GM23338 (cell line): ENCODE data around the gene CCDC81. TPM values are rescaled to one million over a fixed set of nuclear protein-coding genes. Genes with fewer than 3 reads are reported as not detected.

Source experiments
- ATAC-seq: fragments of 200-7000 bp; cut with Tn5 transposase; 3 replicates; pipeline ENCODE4 v1.9.1; 2020
- DNase-seq: peaks from one replicate; pipeline ENCODE4 v3.0.0-alpha.2; 2015; ENCODE audit warnings: low spot score
- H2AFZ ChIP-seq: fragments of 200-600 bp; sonication (generic); 2 replicates; pipeline ENCODE4 v1.8.0; 2016; ENCODE audit warnings: antibody characterized with exemption, mild to moderate bottlenecking, moderate library complexity
- H3F3A ChIP-seq: fragments of 200-600 bp; sonication (generic); replicated peaks from 2 replicates; pipeline ENCODE4 v1.8.0; 2017; ENCODE audit warnings: antibody characterized with exemption, mixed run types, low read depth
- H3K27ac ChIP-seq: fragments of 200-600 bp; sonication (generic); 2 replicates; pipeline ENCODE4 v1.6.1; 2016; ENCODE audit warnings: low read depth
- H3K27me3 ChIP-seq: fragments of 200-600 bp; sonication (generic); 2 replicates; pipeline ENCODE4 v1.8.0; 2016; ENCODE audit warnings: mild to moderate bottlenecking, mixed run types, moderate library complexity; ENCODE audit not compliant: insufficient read depth
- H3K36me3 ChIP-seq: fragments of 200-600 bp; sonication (generic); 2 replicates; pipeline ENCODE4 v1.8.0; 2016; ENCODE audit warnings: mild to moderate bottlenecking; ENCODE audit not compliant: insufficient read depth
- H3K4me1 ChIP-seq: fragments of 200-600 bp; sonication (generic); 2 replicates; pipeline ENCODE4 v1.8.0; 2016; ENCODE audit warnings: mild to moderate bottlenecking, moderate library complexity; ENCODE audit not compliant: insufficient read depth
- H3K4me2 ChIP-seq: fragments of 200-600 bp; sonication (generic); 2 replicates; pipeline ENCODE4 v1.7.1; 2017; ENCODE audit warnings: mixed run types
- H3K4me3 ChIP-seq: fragments of 200-600 bp; sonication (generic); 2 replicates; pipeline ENCODE4 v1.6.1; 2016; ENCODE audit warnings: mixed run types
- H3K79me2 ChIP-seq: fragments of 200-600 bp; sonication (generic); replicated peaks from 2 replicates; pipeline ENCODE4 v1.8.0; 2017; ENCODE audit warnings: mild to moderate bottlenecking; ENCODE audit not compliant: insufficient read depth
- H3K9me2 ChIP-seq: fragments of 200-600 bp; sonication (generic); 2 replicates; pipeline ENCODE4 v1.8.0; 2017; ENCODE audit not compliant: insufficient read depth
- H4K20me1 ChIP-seq: fragments of 200-600 bp; sonication (generic); replicated peaks from 2 replicates; pipeline ENCODE4 v1.8.0; 2017; ENCODE audit warnings: mild to moderate bottlenecking; ENCODE audit not compliant: insufficient read depth
- H3K27ac Mint-ChIP-seq: 2 replicates; pipeline ENCODE4 v1.8.0; 2020; ENCODE audit warnings: inconsistent platforms, mild to moderate bottlenecking, moderate library complexity, mixed read lengths
- H3K27me3 Mint-ChIP-seq: 3 replicates; pipeline ENCODE4 v1.8.0; 2022; ENCODE audit warnings: low read depth, mild to moderate bottlenecking, moderate library complexity, mixed read lengths, inconsistent platforms; ENCODE audit not compliant: insufficient read depth, poor library complexity
- H3K36me3 Mint-ChIP-seq: 3 replicates; pipeline ENCODE4 v1.8.0; 2021; ENCODE audit warnings: low read depth, mild to moderate bottlenecking, inconsistent platforms, moderate library complexity, mixed read lengths
- H3K4me1 Mint-ChIP-seq: 3 replicates; pipeline ENCODE4 v1.8.0; 2020; ENCODE audit warnings: mild to moderate bottlenecking, inconsistent platforms, mixed read lengths
- H3K4me3 Mint-ChIP-seq: 3 replicates; pipeline ENCODE4 v1.8.0; 2021; ENCODE audit warnings: moderate library complexity, mild to moderate bottlenecking, inconsistent platforms, mixed read lengths
- H3K9me3 Mint-ChIP-seq: 3 replicates; pipeline ENCODE4 v1.8.0; 2020; ENCODE audit warnings: moderate library complexity, mild to moderate bottlenecking, inconsistent platforms, mixed read lengths
- CREB1 ChIP-seq: fragments of 250-450 bp; sonication (Bioruptor Pico); IDR thresholded peaks from 2 replicates; pipeline ENCODE4 v1.5.0; 2020; ENCODE audit warnings: low read depth, mild to moderate bottlenecking, moderate library complexity
- EZH2 ChIP-seq: fragments of 200-600 bp; sonication (generic); IDR thresholded peaks from one replicate; pipeline ENCODE4 v1.8.0; 2017; ENCODE audit warnings: antibody characterized with exemption, mild to moderate bottlenecking, low read depth; ENCODE audit not compliant: unreplicated experiment
- EZH2phosphoT487 ChIP-seq: fragments of 200-600 bp; sonication (generic); IDR thresholded peaks from one replicate; pipeline ENCODE4 v1.8.1; 2018; ENCODE audit warnings: antibody characterized with exemption; ENCODE audit not compliant: unreplicated experiment
- JUNB ChIP-seq: IDR thresholded peaks from one replicate; pipeline ENCODE4 v1.6.1; 2016; ENCODE audit warnings: antibody characterized with exemption; ENCODE audit not compliant: unreplicated experiment
- NANOG ChIP-seq: IDR thresholded peaks from 2 replicates; pipeline ENCODE4 v1.6.1; 2016; ENCODE audit warnings: antibody characterized with exemption, borderline replicate concordance
- POLR2AphosphoS5 ChIP-seq: IDR thresholded peaks from 2 replicates; pipeline ENCODE4 v1.6.1; 2016; ENCODE audit warnings: antibody characterized with exemption, low read depth
- STAT1 ChIP-seq: IDR thresholded peaks from one replicate; pipeline ENCODE4 v1.6.1; 2016; ENCODE audit warnings: antibody characterized with exemption; ENCODE audit not compliant: unreplicated experiment
- ZNF114 ChIP-seq: fragments of 250-450 bp; sonication (Bioruptor Pico); IDR thresholded peaks from 2 replicates; pipeline ENCODE4 v1.5.0; 2020; ENCODE audit warnings: mild to moderate bottlenecking, moderate library complexity
- polyA plus RNA-seq: library from polyadenylated mRNA; unstranded; fragments of >200 nt; fragmentation: Nextera tagmentation; extraction: Ambion mirVana; gene quantifications from 2 replicates; pipeline ENCODE4 v1.2.1, GENCODE V29; 2016
- total RNA-seq: library from RNA; depleted of rRNA; stranded (reverse); fragments of >200 nt; shearing (Covaris generic); gene quantifications from 2 replicates; pipeline ENCODE4 v1.2.3, GENCODE V29; 2014
- TF ChIP-seq, protein P1 (sequence below): IDR thresholded peaks from one replicate; pipeline ENCODE4 v1.6.1; 2018; ENCODE audit warnings: antibody characterized with exemption; ENCODE audit not compliant: unreplicated experiment
- TF ChIP-seq, protein P2 (sequence below), 2 experiments: fragments of 200-600 bp in 1 of 2; sonication (generic) in 1 of 2; conservative IDR thresholded peaks; 2 replicates each; pipeline versions ENCODE4 v1.5.1 to v1.6.1; 2016 to 2017; ENCODE audit warnings: antibody characterized with exemption in 2 of 2, low read depth in 2 of 2, mild to moderate bottlenecking in 2 of 2, moderate library complexity in 1 of 2
- TF ChIP-seq, protein P3 (sequence below): IDR thresholded peaks from 2 replicates; pipeline ENCODE4 v1.6.1; 2016; ENCODE audit warnings: antibody characterized with exemption

Gene CCDC81
- total and polyA plus RNA-seq, 2 experiments from 2014 or later: 0.37 to 4.3 TPM

DNA sequence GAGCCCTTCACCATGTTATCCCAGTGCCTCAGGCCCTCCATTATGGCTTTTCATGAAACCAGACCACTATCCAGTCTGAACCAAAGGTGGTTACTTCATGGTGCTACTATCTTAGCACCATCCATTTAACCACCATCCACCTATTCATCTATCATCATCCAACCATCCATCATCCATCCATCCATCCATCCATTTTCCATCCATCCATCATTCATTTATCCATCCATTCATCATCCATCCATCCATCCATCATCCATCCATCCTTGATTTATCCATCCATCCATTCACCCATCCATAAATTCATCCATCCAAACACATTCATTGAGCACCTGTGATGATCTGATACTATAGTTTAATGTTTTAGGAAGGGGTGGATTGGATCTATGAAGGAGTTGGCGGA lies 93.5 kb downstream of the CCDC81 start:
- no peaks in the 10 kb centered on the region for H3F3A ChIP-seq
- no peaks in the 10 kb centered on the region for H4K20me1 ChIP-seq
- no peaks in the 10 kb centered on the region for H3K27me3 ChIP-seq
- H3K27ac Mint-ChIP-seq: no peak overlapping the region
- H3K79me2 ChIP-seq: no peaks in the 10 kb centered on the region
- peaks cover 8% of the 10 kb centered on the region for H3K27me3 Mint-ChIP-seq
- no peaks in the 10 kb centered on the region for H3K4me1 Mint-ChIP-seq
- H3K9me2 ChIP-seq: peaks cover 8% of the 10 kb centered on the region
- H3K36me3 ChIP-seq: no peaks in the 10 kb centered on the region
- no peak overlapping the region for H3K4me2 ChIP-seq
- H3K4me3 Mint-ChIP-seq: no peak overlapping the region
- H3K27ac ChIP-seq: no peak overlapping the region
- no peak overlapping the region for H3K4me3 ChIP-seq
- TF ChIP-seq ZNF114 (CRISPR knock-in tag): no peak
- no peak for TF ChIP-seq EZH2phosphoT487
- TF ChIP-seq, protein P1, sequence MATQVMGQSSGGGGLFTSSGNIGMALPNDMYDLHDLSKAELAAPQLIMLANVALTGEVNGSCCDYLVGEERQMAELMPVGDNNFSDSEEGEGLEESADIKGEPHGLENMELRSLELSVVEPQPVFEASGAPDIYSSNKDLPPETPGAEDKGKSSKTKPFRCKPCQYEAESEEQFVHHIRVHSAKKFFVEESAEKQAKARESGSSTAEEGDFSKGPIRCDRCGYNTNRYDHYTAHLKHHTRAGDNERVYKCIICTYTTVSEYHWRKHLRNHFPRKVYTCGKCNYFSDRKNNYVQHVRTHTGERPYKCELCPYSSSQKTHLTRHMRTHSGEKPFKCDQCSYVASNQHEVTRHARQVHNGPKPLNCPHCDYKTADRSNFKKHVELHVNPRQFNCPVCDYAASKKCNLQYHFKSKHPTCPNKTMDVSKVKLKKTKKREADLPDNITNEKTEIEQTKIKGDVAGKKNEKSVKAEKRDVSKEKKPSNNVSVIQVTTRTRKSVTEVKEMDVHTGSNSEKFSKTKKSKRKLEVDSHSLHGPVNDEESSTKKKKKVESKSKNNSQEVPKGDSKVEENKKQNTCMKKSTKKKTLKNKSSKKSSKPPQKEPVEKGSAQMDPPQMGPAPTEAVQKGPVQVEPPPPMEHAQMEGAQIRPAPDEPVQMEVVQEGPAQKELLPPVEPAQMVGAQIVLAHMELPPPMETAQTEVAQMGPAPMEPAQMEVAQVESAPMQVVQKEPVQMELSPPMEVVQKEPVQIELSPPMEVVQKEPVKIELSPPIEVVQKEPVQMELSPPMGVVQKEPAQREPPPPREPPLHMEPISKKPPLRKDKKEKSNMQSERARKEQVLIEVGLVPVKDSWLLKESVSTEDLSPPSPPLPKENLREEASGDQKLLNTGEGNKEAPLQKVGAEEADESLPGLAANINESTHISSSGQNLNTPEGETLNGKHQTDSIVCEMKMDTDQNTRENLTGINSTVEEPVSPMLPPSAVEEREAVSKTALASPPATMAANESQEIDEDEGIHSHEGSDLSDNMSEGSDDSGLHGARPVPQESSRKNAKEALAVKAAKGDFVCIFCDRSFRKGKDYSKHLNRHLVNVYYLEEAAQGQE: no peak
- TF ChIP-seq NANOG: no peak
- no peak for TF ChIP-seq JUNB
- no peak for TF ChIP-seq STAT1
- TF ChIP-seq POLR2AphosphoS5: no peak
- TF ChIP-seq, protein P2, sequence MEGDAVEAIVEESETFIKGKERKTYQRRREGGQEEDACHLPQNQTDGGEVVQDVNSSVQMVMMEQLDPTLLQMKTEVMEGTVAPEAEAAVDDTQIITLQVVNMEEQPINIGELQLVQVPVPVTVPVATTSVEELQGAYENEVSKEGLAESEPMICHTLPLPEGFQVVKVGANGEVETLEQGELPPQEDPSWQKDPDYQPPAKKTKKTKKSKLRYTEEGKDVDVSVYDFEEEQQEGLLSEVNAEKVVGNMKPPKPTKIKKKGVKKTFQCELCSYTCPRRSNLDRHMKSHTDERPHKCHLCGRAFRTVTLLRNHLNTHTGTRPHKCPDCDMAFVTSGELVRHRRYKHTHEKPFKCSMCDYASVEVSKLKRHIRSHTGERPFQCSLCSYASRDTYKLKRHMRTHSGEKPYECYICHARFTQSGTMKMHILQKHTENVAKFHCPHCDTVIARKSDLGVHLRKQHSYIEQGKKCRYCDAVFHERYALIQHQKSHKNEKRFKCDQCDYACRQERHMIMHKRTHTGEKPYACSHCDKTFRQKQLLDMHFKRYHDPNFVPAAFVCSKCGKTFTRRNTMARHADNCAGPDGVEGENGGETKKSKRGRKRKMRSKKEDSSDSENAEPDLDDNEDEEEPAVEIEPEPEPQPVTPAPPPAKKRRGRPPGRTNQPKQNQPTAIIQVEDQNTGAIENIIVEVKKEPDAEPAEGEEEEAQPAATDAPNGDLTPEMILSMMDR (conservative IDR thresholded peaks at IDR 0.05; ENCODE audit: low read depth in 2 of 2): no peak
- TF ChIP-seq, protein P3, sequence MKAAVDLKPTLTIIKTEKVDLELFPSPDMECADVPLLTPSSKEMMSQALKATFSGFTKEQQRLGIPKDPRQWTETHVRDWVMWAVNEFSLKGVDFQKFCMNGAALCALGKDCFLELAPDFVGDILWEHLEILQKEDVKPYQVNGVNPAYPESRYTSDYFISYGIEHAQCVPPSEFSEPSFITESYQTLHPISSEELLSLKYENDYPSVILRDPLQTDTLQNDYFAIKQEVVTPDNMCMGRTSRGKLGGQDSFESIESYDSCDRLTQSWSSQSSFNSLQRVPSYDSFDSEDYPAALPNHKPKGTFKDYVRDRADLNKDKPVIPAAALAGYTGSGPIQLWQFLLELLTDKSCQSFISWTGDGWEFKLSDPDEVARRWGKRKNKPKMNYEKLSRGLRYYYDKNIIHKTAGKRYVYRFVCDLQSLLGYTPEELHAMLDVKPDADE: no peak
- no peak for TF ChIP-seq EZH2
- TF ChIP-seq CREB1 (CRISPR knock-in tag): no peak
- ATAC-seq: no peak
- no peaks in the 10 kb centered on the region for H3K9me3 Mint-ChIP-seq
- no peak overlapping the region for H2AFZ ChIP-seq
- H3K4me1 ChIP-seq: no peaks in the 10 kb centered on the region
- DNase-seq: no peak
- no peaks in the 10 kb centered on the region for H3K36me3 Mint-ChIP-seq
